Cerebellar cortex (tissue), 1 donor: Measurements from ENCODE around the gene IL15RA.

Experiments
- DNase-seq: peaks from one replicate; pipeline ENCODE4 v3.0.0-alpha.2; 2015; ENCODE audit warnings: low spot score

The IL15RA gene, protein sequence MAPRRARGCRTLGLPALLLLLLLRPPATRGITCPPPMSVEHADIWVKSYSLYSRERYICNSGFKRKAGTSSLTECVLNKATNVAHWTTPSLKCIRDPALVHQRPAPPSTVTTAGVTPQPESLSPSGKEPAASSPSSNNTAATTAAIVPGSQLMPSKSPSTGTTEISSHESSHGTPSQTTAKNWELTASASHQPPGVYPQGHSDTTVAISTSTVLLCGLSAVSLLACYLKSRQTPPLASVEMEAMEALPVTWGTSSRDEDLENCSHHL

DNA sequence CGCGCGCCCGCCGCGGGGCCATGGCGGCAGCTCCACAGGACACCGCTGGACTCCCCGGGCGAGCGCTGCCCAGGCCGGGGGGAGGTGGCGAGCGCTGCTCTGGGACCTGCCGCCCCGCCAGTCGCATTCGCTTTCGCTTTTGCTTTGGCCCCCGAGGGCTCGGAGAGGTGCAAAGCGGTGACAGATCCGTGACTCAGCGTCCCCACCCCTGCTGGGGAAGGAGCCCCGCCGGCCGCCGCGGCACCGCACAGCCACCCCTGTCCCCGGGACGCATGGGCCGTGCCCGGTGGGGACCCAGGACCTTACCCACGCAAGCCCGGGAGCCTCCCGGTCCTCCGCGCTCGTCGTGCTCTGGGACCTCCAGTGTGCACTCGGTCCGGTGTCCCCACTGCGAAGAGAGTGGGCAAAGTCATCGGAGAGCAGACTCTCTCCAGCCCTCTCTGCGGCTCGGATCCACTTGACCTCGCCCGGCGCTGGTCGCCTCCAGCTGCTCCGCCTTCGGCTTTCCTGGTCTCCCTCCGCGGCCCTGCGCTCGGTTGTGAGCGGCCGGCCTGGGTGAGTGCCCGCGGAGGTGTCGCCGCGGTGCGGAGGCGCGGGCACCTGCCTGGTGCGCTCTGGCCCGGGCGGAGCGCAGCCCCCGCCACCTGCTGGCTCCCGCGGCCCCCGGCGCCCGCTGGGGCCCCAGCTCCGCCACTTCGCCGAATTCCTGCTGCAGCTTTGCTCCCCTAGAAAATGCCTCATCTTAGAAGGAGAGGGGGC lies at the start of gene IL15RA:
Gene IL15RA (minus strand): TSS at position 73 of the 759 bp plus-strand sequence. CDS start 51 bp downstream, at position 22.
- no peak for DNase-seq

DNA sequence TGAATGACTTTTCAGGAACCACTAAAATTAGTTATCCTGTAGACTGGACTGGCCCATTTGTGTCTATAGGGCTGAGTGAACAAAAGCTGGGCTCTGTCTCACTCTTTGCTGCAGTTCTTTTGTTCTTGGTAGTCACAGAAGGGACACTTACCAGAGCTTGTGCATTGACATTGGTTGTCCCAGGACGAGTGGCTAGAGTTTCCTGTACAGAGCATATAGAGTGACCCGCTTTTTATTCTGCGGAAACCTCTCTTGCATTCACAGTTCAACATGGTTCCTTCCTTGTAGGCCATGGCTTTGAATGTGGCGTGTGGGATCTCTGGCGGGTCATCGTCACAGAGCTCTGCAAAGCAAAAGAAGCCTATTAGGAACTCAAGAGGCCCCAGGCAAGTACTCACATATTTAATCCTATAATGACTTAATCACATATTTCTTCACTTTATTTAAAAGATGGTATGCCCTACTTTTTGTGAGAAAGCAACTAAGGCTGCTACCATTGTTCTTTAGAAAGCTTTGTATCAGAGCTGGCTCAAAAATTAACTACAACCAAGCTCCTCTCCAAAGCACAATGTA lies 48.4 kb upstream of the IL15RA start:
- DNase-seq, result no peak

DNA sequence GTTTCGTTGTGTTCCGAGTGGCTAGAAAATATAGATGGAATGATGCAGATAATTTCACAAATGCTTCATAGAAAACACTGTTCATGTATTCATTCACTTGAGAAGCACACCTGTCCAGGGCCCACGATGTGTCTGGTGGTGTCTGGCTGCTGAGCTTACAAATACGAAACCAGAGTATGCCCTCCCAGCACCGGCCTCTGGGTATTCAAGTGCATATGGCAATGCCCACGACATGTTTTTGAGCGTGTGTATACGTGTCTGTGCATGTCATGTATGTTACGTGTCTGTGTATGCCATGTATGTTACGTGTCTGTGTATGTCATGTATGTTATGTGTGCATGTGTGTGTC lies 47.0 kb upstream of the IL15RA start:
- no peak for DNase-seq

DNA sequence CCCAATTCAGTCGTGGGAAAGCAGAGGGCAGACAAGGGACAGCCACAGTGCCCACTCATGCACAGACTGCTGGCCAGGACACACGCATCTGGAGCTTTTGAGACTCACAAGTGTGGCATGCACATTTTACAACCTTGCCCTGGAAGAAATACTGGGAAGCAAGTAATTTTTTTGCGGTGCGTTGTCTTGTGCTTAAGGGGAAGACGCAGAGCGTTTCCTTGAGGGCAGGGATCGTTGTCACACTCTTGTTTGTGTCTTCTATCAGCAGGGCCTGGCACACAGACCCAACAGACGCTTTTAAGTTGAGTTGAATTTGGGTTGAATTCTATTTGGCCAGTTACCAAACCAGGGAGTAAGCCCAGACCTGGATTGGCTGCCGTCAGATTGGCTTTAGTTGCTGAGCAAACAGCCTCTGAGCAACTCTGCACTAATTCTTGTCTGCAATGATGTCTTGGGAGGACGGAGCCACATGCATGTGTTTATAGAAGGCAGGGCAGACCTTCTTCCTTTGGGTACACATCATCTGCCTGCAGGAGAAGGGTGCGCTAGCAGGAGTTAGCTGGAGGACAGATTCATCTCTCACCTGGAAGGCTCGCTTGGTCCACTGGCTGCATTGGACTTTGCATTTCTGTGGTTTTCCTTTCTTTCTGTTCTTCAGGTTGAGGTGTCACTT lies 46.5 kb upstream of the IL15RA start:
- DNase-seq, result no peak

DNA sequence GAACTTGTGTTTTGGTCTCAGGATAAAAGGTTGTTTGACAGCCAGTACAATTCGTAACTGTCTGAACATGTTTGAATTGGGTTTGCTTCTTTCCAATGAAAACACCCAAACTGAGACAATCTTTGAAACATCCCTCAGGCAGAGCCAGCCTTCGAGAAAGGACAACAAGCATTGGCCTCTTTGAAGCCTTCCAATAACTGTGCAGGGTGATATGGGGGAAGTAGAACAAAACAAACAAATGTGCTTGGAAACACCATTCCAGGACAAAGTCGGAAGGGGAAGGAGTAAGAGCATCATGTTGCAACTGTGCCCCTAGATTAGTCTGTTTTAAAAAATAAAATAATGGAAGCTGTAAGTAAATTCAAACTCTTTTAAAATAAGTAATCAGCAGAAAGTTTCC lies 45.3 kb upstream of the IL15RA start:
- DNase-seq, result no peak

DNA sequence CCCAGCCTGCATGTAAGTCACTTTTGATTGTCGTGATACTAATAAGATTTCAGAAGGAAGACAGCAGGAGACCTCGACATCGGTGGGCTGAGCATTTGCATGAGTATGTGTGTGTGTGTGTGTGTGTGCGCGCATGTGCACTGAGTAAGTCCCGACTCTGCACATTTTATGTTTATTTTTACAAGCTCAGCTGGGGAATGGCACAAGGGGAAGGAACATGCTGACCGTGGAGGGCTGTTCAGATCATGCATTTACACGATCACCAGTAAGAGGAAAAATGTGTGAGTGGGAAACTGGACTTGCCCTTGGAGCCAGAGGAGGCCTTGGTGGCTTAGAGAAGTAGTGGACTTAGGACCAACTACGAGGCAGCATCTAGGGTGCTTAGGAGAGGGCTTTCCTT lies 43.5 kb upstream of the IL15RA start:
- DNase-seq, result no peak

DNA sequence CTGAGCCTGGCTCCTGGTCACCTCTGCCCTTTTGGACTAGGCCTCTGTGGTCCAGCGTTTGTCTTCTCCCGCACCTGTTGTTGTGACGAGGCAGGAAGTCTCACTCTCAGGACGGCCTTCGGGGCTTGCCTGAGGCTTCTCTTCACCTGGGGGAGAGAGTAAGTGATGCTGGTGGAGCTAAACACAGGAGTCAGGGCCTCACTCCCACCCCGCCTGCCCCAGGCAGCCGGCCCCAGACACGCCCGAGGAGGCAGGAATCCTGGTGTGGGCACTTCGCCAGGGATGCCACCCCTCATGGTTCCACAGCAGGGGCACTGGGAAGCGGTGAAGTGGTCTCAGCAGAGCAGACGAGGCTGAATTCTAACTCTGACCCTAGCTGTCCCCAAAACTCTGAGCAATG lies 42.5 kb upstream of the IL15RA start:
- DNase-seq, result no peak

DNA sequence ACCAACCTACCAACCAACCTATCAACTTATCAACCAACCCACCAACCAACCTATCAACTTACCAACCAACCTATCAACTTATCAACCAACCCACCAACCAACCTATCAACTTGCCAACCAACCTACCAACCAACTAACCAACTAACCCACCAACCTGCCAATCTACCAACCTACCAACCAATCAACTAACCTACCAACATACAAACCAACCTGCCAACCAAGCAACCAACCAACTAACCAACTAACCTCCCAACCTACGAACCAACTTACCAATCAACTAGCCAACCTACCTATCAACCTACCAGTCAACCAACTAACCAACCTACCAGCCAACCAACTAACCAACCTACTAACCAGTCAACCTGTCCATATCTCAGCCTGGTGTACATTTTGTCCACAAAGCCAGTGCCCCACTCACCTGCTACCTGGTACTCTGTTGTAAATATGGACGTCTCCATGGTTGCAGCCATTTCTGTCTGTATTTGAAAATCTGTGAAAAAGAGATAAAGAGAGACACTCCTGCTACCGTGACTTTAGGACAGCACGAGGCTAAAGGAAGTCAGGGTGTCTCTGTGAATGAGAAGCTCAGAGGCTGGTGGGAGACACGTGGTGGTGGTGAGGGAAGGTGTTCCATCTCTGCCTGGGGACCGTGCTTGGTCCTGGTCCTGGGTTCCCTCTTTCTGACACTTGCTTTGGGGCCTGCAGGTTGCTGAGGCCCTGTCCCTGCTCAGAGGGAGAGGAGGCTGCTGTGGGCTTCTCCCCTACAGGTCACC lies 41.9 kb upstream of the IL15RA start:
- DNase-seq, result no peak

DNA sequence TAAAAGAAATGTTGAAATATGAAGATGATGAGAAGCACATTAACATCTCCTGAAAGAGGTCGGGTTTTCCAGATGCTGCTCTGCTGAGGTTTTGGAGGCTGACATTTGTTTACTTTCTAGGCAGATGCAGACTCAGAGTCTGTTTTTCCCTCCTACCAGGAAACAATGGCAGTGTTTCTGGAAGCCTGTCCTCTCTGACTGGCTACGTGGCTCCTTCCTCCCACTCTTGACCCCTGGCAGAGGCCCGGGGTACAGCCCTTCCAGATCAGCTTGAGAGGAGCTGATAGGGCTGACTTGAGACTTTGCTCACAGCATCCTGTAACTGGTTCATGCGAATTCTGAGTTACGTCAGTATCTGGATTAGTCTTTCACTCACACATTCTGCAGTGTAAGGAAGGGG lies 41.1 kb upstream of the IL15RA start:
- no peak for DNase-seq

DNA sequence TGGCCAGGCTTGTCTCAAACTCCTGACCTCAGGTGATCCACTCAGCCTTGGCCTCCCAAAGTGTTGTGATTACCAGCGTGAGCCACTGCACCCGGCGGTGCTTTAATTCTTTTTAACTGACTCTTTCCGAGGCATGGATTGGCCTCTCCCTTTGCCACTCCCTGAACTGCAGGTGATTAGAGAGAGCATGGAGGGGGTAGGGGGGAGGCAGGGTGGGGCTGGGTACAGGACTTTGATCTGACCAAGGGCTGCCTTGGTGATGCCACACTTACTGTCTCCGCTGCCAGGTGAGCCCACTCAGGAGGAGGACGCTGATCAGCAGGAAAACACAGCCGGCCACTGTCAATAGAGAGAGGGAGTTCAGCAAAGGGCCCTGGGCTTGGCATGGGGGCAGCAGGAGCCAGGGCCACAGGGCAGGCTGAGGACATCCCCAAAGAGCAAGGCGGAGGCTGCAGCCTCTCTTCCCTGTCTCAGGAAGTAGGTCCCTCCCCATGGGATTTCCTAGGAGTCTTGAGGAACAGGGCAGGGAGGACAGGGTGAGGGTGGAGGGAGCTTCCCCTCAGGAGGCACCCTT lies 40.5 kb upstream of the IL15RA start:
- no peak for DNase-seq

DNA sequence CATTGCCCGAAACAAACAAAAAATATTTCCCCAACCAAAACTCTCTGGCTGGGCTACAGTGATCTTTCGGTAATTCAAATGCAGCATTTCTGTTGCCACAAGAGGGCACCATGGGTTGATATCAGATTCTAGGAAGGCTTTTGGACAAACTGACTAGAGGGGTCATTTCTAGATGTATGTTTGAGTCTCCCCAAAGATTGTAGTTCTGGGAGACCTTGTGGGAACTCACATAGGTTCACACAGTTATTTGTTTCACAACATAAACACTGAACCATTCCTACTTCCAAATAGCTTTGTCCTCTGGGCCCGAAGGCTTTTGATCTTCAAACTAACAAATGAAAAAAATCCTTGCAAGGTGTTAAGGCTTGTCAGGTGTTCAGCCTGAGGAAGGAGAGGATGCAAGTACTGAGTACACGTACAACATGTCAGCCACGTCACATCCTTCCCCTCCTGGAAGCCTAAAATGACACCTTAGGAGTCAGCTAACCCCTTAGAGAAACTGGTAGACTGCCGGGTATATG lies 37.0 kb upstream of the IL15RA start:
- DNase-seq, result peak; percentile 39

DNA sequence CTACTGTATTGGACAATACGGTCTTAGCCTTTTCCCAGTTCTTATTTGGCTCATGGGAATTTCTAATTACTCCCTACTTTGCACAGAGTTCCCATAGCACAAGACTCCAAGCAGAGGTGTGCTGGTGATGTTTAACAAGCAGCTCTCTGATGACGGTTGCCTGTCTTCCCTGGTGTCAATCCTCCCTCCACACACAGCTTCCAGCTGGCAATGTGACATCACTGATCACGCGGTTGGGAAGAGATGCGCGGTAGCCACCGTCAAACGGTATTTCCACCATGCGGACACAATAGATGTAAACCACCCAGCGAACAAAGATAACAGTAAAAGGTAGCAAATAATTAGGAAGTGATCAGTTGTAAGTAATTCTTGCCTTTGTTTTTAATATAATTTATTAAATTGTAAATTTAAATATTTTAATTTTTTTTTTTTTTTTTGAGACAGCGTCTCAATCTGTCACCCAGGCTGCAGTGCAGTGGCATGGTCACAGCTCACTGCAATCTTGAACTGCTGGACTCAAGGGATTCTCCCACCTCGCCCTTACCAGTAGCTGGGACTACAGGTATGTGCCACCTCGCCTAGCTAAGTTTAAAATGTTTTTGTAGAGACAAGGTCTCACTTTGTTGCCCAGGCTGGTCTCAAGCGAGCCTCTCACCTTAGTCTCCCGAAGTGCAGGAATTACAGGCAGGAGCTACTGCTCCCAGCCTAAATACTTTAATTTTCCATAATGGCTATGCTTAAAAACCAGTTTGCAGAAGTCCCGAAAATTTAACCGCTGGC lies 36.3 kb upstream of the IL15RA start:
- no peak for DNase-seq

DNA sequence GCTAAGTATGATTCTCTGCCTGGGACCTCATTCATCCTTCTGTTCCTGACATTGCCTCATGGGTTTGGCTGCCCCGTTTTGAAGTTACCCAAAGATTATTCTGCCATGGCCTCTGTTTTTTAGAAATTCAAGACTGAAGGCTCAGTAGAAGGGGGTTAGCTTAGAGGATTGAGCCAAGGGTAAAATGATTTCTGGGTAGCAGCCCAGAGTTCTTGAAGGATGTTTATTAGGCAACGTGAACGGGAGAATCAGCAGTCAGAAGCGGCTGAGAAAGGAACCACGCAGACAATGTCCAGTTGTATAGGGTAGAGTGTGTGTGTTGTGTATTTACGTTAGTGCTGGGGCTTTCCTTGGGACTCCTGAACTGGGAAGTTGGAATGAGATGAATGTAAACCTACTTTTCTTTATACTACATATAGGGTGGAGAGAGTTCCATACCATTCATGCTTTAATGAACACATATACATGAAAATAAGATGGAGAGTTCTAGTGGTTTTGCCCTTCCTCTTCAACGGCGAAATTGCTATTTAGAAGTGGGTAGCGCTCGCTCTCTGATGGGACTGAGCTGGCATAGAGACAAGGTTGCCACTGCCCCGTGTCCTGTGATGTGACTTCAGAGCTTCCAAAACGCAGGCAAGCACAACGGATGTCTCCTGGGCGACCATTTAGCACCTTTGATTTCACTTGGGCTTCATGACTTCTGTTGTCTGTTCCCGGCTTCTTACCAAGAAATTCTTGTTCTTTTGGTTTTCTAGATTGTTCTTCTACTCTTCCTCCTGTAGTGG lies 35.0 kb upstream of the IL15RA start:
- no peak for DNase-seq

DNA sequence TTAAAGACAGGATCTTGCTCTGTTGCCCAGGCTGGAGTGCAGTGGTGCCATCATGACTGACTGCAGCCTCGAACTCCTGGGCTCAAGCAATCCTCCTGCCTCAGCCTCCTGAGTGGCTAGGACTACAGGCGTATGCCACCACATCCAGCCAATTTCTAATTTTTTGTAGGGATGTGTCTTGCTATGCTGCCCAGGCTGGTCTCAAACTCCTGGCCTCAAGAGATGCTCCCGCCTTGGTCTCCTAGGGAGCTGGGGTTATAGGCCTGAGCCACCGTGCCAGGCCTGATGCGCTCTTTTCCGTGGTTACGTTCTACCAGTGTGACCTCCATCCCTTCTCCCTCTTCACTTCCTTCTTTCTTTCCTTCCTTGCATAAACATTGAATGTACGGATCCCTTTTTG lies 34.2 kb upstream of the IL15RA start:
- no peak for DNase-seq

DNA sequence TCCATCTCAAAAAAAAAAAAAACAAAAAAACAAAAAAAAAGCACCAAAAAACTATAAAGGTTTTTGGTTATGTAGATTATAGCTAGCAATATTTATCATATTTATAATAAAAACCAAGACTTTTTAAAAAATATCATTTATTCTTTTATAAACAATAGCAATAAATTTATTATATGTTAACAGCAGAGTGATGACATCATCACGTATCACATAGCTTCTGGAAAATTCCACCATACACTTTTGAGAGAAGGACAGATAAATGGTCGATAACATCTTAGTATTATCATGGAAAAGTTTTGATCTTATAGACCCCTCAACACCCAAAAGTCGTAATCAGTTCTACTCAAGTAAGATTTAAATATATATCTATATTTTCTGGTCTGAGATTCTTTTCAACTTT lies 33.2 kb upstream of the IL15RA start:
- DNase-seq, result no peak

DNA sequence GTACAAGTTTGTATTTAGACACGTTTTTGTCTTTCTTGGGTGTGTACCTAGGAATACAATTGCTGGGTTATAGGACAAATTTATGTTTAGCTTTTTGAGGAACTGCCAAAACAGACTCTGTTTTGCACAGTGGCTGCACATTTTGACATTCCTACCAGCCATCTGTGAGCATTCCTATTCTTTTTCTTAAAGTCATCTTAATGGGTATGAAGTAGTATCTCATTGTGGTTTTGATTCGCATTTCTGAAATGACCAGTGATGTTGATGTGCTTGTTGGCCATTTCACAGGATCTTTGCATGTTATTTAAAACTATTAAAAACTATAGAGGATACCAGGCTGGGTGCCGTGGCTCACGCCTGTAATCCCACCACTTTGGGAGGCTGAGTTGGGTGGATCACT lies 32.6 kb upstream of the IL15RA start:
- no peak for DNase-seq

DNA sequence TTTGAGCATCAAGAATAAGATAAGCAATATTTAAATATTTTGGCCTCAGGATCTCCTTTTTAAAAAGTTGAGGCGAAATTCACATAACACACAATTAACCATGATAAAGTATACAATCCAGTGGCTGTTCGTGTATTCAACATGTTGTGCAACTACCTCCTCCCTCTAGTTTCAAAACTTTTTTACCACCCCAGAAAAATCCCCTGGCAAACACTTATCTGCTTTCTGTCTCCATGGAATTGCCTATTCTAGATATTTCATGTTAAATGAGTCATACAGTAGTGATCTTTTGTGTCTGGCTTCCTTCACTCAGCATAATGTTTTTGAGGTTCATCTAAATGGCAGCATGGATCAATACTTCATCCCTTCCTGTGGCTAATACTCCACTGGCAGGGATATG lies 31.8 kb upstream of the IL15RA start:
- DNase-seq, result no peak

DNA sequence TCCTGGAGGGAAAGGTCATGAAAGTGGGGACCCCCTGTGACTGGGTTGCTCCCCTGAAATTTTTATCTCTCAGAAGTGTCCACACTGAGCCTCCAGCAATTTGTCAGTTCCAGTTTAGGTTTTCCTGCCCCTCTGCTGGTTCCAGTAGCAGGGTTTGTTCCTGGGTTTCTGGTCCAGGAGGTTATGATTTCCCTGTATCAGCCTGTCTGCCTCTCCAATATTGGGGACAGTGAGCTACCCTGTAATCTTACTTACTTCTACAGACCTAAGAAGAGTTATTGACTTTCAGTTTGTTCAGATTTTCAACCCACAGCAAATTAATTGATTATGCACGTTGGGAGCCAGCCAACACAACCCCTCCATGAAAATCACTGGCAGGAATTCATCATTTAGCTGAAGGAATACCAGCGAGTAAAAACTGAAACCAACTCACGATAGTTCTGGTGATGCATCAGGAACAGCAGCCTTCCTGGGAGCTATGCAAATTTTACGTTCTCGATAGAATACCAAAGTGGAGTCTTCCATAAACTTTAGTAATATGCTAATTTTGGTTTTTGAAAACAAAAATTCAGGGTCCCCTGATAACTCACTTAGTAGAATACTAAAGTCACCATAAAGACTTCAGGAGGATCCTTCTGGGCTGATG lies 31.3 kb upstream of the IL15RA start:
- DNase-seq, result no peak

DNA sequence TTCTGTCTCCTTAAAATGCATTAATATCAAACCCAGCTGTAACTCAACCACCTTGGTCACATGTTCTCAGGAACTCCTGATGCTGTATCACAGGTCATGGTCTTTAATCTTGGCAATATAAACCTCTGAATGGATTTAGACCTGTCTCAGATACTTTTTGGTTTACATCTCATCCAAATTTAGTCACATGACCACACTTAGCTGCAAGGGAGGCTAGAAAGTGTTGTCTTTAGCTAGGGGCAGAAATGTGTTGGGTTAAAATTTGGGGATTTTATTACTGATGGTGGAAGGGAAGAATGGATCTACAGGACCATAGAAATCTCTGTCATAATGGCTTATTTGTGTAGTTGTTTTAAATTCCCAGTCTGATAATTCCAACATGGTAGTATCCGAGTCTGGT lies 29.6 kb upstream of the IL15RA start:
- no peak for DNase-seq

DNA sequence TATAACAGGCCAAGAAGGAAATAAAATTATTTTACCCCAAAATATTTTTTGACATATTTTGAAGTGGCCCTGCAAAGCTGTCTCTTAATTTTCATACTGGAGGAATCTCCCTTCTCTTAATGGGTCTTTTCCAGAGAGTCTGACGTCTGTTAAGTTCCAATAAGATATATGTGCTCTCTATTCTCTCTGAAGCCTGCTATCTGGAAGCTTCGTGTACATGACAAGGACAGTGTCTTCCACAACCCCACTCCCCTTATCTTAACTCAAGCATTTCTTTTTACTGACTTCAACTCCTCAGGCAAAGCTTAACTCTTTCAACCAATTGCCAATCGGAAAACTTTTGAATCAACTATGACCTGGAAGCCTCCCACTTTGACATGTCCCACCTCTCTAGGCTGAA lies 29.2 kb upstream of the IL15RA start:
- no peak for DNase-seq
